ENCODE measurements around the gene FLT3.

- TF ChIP-seq CTCF (IDR thresholded peaks at IDR 0.05), result no peak
- no peak for TF ChIP-seq POLR2AphosphoS5 (IDR thresholded peaks at IDR 0.05)
Measured at GRCh38 chr13:27976362-27977091, 123.8 kb downstream of the FLT3 start.

Data from sigmoid colon (tissue), 4 donors.